ENCODE results near the gene SLC35E1.
"Not testable (repeated sequence)": the region's sequence is repeated elsewhere in the genome, so short reads cannot be mapped to it uniquely, and the experiment has no call there.

The SLC35E1 gene

DNA sequence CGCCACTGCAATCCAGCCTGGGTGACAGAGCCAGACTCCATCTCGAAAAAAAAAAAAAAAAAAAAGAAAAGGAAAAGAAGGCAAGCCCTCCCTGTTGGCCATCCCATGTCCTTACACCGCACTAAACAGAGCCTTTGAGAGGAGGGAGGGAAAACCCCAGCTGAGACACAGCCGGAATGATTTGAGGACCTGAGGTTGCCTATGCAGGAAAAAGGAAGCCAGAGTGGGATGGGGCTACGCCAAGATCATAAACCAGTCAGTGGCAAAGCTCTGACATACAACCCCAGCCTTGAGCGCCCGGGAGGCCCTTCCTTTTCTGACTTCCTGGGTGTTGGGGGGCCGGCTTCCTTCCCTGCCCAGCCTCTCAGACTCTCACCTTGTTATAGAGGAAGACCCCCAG, 17.4 kb downstream of the SLC35E1 start:
- in situ Hi-C loops (cut with HindIII; ENCODE audit: low sequenced_read_pairs), result no loop called here

DNA sequence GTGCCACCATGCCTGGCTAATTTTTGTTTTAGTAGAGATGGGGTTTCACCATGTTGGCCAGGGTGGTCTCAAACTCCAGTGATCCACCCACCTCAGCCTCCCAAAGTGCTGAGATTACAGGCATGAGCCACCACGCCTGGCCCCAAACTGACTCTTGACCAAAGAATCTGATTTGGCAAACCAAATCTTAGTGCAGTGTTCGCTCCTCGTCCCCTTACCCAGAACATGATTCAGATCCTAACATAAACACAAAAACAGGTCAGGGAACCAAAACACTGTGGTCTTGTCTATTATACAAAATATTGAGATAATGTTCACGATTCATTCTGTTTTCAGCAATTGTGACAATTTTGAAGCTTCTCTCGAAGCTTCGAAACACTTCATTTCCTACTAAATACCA, 20.3 kb downstream of the SLC35E1 start:
- in situ Hi-C loops (cut with HindIII; ENCODE audit: low sequenced_read_pairs), result not testable (repeated sequence)

DNA sequence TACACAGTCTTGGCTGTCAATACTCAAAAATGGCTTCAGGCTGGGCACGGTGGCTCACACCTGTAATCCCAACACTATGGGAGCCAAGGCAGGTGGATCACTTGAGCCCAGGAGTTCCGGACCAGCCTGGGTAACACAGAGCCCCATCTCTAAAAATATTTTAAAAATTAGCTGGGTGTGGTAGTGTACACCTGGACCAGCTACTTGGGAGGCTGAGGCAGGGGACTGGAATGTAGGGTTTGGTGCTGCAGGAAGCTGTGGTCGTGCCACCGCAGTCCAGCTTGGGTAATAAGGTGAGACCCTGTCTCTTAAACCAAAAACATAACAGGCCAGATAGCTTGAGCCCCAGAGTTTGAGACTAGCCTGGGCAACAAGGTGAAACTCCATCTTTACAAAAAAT, 23.3 kb downstream of the SLC35E1 start:
- in situ Hi-C loops (cut with HindIII; ENCODE audit: low sequenced_read_pairs), result no loop called here

DNA sequence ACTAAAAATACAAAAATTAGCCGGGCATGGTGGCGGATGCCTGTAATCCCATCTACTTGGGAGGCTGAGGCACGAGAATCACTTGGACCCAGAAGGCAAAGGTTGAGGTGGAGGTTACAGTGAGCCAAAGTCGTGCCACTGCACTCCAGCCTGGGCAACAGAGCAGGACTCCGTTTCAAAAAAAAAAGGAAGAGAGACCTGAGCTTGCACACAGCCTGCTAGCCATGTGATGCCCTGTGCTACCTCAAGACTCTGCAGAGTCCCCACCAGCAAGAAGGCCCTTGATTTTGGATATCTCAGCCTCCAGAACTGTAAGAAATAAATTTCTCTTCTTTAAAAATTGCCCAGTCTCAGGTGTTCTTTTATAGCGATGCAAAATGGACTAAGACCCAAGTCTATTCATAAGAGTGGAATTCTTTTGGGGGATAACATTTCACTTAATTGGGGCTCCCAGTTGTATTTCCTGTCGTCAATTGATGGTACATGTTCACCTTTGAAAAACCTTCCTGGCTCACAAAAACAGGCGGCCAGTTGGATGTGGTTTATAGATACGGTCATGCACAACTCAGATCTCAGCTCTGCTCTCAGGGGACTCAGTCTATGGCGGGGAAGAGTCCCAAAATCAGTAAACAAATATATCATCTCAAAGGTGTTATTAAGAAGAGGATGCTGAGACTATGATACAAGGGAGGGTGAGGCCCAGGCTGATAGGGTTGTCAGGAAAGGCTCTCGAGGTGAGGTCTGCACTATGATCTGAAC, 27.6 kb downstream of the SLC35E1 start:
- in situ Hi-C loops (cut with HindIII; ENCODE audit: low sequenced_read_pairs), result no loop called here

DNA sequence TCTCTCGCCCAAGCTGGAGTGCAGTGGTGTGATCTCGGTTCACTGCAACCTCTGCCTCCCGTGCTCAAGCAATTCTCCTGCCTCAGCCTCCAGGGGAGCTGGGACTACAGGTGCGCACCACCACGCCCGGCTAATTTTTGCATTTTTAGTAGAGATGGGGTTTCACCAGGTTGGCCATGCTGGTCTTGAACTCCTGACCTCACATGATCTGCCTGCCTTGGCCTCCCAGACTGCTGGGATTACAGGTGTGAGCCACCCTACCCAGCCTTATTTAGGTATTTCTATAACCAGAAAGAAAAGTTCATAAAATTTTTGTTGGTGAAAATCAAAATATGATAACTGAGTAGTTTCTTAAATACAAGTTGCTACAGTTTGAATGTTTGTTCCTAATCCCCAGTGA, 28.5 kb downstream of the SLC35E1 start:
- in situ Hi-C loops (cut with HindIII; ENCODE audit: low sequenced_read_pairs), result not testable (repeated sequence)

DNA sequence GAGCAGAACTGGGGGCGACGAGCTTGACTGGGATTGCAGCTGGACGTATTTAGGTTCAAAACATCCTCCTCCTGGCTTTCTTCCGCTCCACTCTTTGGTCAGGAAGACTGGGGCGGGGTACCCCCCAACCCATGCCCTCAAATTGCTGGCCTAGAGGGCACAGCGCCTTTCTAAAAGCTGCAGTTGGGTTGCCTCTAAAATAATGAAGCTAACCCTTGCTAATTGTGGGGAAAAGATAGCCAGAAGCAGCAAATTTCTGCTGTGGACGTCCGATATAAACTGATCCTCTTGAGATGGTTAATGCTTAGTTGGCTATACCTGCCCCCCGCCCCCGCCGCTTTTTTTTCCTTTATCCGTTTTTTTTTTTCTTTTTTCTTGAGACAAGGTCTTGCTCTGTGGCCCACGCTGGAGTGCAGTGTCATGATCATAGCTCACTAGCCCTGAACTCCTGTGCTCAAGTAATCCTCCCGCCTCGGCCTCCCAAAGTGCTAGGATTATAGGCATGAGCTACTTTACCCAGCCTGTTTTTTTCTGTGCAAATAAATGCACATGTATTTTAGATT, 29.2 kb downstream of the SLC35E1 start:
- in situ Hi-C loops (cut with HindIII; ENCODE audit: low sequenced_read_pairs), result no loop called here

DNA sequence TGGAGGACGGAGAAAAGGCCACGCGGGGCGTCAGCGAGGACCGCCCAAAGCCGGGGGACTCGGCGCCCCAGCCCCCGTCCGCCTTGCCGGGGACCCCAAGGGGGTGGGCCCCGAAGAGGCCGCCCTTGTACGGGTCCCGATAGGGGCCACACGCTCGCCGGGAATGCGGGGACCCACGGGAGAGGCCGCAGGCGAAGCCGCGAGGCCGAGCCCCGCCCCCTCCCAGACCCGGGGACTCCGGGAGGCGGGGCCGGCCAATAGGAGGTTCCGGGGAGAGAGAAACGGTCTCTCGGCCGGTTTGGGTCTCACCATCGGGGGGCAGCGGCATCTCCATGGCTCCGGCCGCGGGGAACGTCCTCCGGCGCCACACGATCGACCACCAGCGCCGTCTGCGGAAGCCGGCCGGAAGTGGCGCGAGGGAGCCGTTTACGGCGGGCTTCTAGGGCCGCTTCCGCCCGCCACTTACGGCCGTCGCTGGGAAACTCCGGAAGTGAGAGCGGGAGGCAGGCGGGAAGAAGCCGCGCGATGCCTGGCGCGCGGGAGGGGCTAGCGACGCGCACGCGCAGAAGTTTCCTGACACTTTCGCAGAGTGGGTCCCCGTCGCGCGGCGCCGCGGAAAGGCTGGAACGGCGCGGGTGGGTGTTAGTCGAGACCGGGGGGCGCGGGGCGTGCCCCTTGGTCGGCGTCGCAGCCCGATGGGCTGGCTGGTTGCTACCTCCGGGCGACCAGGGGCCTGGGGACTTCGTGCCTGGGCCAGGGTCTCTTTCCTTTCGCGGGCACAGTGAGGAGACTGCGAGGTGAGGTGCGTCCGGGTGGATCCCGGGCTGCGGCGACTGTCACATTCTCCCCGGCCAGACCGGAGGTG, 29.9 kb downstream of the SLC35E1 start, which contains the start of gene CHERP:
Gene CHERP, minus strand, starts transcription at position 393 of the 865 bp plus-strand sequence. Its CDS starts 59 bp downstream, at position 334.
- in situ Hi-C loops (cut with HindIII; ENCODE audit: low sequenced_read_pairs), result no loop called here

DNA sequence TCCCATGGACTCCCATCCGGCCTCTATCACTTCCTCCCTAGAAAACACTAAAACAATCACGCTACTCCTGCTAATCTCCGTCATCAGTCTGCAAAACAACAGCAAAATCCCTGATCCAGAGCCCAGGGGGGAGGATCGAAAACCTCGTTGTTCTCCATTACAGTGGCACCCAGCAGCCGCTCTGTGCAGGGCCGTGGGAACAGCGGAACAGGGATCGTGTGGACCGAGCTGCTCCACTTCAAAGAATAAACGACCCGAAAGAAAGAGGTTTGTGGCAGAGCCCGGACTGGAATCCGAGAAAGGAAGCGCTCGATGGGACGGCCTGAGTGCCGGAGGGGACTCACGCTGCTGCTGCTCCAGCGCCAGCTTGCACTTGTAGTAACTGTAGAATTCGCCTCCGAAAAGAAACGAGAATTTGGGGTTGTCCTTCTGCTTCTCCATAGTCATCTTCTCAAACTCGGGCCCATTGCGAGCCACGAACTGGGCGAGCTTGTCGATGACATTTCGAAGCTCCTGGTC, 30.6 kb downstream of the SLC35E1 start:
- in situ Hi-C loops (cut with HindIII; ENCODE audit: low sequenced_read_pairs), result no loop called here

DNA sequence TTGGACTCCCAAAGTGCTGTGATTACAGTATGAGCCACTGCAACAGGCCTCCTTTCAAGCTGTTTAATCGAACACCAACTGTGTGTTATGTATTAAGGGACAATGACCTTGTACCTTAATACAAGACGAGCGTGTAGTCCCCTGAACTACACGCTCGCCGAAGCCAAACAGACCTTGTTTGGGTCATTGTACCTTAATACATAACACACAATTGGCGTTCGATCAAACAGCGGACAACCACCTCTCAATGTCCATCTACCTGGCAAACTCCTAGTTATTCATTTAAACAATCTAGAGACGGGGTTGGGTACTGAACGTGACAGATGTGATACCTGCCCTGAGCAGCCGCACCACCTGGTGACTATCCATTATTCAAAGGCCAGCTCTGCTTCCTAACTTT, 31.3 kb downstream of the SLC35E1 start:
- in situ Hi-C loops (cut with HindIII; ENCODE audit: low sequenced_read_pairs), result no loop called here

DNA sequence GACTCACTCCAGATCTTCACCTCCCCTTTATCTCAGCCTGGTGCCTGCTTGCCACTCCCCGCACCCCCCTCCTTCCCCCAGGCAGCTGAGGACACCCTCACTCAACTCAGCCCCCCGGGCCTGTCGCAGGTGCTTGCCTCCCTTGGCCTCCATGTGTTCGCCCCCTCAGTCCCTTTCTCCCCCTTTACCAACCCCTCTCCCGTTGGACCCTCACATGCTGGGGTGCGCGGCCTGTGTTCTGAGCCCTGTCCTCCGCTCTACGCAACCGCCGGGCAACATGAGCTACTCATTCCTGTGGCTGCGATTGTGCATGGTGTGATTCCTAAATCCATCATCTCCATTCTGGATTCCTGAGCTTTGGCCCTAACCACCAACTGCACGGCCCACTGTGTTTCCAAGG, 35.1 kb downstream of the SLC35E1 start:
- in situ Hi-C loops (cut with HindIII; ENCODE audit: low sequenced_read_pairs), result no loop called here

DNA sequence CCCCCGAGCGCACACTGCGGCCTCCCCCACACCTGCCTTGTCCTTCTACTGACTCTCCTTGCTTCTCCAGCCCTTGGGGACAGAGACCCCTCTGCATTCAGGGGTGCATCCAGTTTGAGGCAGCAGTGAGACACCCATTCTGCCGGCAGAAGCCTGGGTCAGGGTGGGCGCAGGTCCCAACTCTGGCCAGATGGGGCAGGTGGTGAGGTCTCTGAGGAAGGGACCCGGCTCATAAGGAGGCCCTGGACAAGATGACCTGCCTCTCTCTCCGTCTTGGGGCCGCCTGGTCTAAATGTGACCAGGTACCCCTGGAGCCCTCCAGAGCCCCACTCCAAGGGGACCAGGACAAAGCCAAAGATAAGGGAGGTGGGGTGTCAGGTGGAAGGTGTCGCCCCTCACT, 36.1 kb downstream of the SLC35E1 start:
- in situ Hi-C loops (cut with HindIII; ENCODE audit: low sequenced_read_pairs), result no loop called here

DNA sequence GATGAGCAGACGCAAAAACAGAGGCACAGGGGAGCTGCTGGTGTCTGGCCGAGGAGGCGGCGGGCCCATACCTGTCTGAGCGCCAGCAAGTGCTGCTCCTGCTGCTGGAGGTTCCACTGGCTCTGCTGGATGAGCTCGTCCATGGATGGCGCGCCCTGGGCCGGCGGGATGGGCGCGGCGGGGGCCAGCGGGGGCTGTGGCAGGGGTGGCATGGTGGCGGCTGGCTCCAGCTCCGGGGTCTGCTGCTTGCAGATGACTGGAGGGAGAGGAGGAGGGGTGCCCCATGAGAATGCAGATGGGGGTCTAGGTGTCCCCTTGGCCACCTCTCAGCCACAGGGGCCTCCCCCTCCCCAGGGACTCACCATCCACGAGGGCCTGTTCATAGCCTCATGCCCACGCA, 36.8 kb downstream of the SLC35E1 start:
- in situ Hi-C loops (cut with HindIII; ENCODE audit: low sequenced_read_pairs), result no loop called here

DNA sequence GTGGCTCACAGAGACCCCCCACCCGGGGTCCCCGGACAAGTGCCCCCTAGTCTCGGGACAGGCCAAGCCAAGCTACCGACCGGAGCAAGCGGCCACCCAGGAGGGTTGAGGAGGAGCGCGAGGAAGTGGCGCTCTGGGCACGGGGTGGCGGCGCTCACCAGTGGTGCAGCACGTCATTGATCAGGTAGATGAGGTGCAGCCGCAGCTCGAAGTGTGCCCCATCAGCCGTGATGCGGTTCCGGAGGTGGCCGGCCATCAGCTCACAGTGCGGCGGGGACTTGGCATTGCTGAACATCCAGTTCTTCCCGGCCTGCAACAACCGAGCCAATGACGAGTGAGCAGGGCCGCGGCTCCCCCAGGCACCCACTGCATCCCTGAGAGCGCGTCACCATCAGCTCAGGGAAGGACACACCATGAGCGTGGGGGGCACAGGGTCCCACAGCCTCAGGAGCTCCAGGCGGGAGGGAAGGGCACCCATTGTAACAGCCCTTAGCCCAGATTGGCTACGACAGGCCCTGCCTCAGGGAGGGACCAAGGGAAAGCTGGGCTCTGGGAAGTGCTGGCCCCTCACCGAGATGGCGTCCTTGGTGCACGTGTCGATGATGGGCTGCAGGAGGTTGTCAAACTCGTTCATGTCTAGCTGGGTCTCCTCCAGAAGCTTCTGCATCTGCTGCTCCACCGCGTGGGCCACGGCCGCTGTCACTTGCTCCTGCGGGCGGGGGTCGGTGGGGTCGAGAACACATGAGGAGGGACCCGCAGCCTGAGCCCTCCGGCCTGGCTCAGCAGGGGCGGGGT, 39.6 kb downstream of the SLC35E1 start:
- in situ Hi-C loops (cut with HindIII; ENCODE audit: low sequenced_read_pairs), result no loop called here

DNA sequence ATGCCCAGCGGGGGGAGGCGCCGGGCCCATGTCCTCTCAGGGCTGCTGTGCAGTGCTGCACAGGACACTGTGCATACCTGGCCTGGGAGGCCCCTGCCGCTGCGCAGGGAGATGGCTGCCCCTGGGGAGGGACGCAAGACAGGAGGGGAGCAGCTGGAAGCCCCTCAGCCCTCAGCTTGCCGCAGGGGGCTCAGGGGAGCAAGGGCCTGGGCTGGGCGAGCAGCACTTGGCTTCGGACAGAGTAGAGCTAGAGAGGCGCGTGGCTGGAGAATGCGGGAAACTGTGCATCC, 40.9 kb downstream of the SLC35E1 start:
- in situ Hi-C loops (cut with HindIII; ENCODE audit: low sequenced_read_pairs), result no loop called here

DNA sequence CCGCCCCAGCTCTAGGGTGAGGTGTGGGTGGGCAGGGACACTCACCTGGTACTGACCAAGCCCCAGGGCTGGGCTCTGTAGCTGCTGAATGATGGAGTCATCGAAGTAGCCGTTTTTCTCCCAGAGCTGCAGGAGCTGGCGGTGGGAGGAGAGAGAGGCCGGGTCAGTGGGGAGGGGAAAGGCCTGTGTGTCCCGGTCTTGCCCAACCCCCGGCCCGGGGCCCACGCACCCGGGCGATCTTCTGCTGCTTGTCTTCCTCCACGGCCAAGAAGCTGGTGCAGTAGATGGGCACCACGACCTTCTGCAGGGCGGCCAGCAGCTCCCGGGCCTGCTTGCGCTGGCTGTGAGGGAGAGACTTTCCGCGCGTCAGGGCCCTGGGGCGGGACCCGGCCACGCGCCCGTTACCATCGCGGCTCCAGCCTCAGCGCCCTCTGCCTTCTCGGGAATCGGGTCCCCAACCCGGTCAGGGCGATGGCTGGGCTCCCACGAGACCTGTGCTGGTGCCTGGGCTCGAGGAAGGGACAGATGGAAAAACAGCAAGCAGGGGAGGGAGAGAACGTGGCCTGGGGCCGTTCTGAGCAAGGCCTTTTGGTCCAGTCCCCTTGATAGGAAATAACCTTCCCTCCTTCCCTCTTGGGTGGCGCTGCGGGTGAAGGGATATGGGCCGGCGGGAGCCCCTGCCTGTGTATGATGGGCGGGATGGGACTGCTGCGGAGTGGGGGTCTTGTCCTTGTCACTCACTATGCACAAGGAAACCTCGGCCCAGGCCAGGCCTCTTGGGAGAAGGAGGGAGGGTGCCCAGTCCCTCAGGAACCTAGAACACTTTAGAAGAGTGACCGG, 41.5 kb downstream of the SLC35E1 start:
- in situ Hi-C loops (cut with HindIII; ENCODE audit: low sequenced_read_pairs), result no loop called here

DNA sequence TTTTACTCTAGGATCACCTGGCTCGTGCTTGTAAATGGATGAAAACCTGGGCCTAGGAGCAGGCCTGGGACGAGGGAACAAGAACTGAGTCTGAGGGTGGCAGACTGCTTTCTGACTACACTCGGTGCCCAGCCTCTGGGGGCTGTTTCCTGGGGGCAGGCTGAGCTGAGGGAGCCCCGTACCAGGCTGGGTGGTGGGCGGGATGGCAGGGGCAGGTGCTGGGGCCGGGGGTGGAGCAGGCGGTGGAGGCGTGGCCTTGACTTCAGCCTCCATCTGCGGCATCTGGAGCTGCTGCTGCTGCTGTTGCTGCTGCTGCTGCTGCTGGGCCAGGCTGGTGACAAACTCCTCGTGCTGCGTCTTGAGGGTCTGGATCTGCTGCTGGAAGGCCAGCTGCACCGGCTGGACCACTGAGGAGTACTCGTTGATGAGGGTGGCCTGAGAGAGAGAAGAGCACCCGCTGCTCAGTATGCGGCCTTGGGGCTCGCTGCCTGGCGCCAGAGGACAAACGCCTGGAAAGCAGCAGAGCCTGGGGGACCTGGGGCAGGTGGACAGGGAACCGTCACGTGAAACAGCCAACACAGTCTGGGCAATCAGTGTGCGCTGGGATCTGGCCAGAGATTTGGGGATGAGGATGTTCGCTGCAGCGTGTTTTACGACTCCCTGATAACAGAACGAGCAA, 42.6 kb downstream of the SLC35E1 start:
- in situ Hi-C loops (cut with HindIII; ENCODE audit: low sequenced_read_pairs), result no loop called here

DNA sequence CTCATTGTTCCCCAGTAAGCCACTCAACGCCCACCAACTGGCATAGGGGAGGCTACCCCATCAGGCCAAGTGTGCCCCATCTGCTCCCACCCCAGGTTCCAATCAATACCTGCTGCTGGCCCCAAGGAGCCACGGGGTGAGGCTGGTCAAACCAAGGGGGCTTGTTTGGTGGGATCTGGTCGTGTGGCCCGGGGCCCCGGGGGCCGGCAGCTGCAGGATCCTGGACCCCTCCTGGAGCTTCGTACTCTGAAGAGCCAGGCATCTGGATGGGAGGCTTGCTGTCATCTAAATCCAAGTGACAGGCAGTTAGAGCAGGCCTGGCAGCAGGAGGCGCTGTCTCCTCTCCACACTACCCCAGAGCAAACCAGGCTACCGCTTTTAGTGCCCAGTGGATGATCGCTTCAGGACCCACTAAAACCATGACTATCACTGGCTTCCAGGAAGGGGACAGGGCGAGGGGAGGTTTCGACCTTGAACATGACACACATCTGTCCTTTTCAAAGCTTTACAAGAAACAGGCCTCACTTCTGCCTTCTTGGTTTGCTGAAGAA, 44.2 kb downstream of the SLC35E1 start:
- in situ Hi-C loops (cut with HindIII; ENCODE audit: low sequenced_read_pairs), result no loop called here

DNA sequence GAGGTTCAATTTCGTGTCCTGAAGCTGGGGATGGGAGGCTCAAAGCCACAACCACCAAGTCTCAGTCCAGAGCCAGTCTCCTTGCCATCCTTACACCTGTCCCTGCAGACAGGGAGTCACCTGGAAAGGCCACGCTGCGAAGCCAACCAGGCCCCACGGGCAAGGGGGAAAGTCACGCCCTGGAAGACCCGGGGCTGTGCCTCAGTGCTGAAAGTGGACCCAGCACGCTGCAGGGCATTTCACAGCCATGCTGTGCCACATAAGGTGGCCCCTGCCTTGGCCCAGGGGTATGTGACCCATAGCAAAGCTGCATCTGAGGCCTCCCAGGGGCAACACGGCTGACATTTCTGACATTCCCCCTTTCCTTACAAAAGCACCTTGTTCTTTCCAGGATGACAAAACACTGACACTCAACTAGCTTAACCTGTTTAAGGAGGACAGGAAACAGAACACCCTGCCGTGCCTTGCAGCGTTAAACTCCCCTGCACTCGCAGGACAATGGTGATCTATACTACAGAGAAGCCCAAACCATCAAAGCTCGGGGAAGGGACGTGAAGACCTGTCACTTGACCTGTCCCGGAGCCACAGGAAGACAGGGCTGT, 44.8 kb downstream of the SLC35E1 start:
- in situ Hi-C loops (cut with HindIII; ENCODE audit: low sequenced_read_pairs), result no loop called here

Data from DLD1 (cell line).